ENCODE measurements around the gene MPZL2.

Gene MPZL2

GRCh38 chr11:118240999-118241763, 22.9 kb downstream of the MPZL2 start:
- DNase-seq: no peak

GRCh38 chr11:118239509-118240205, 24.4 kb downstream of the MPZL2 start:
- no peak for DNase-seq

- no peak for DNase-seq
These were observed 25.2 kb downstream of the MPZL2 start for GRCh38 chr11:118238929-118239328.

- DNase-seq: no peak
These were observed 25.7 kb downstream of the MPZL2 start for GRCh38 chr11:118238421-118238820.

GRCh38 chr11:118236170-118236569, 27.9 kb downstream of the MPZL2 start:
- no peak for DNase-seq

GRCh38 chr11:118234833-118235232, 29.3 kb downstream of the MPZL2 start:
- no peak for DNase-seq

GRCh38 chr11:118233850-118234249, 30.2 kb downstream of the MPZL2 start:
- no peak for DNase-seq

- no peak for DNase-seq
These were observed 30.7 kb downstream of the MPZL2 start for GRCh38 chr11:118233377-118233776.

GRCh38 chr11:118232659-118233058, 31.4 kb downstream of the MPZL2 start:
- no peak for DNase-seq

- DNase-seq: no peak
These were observed 32.6 kb downstream of the MPZL2 start for GRCh38 chr11:118231461-118231860.

GRCh38 chr11:118230088-118230487, 34.0 kb downstream of the MPZL2 start:
- no peak for DNase-seq

- no peak for DNase-seq
These were observed 34.7 kb downstream of the MPZL2 start for GRCh38 chr11:118229274-118229847.

- DNase-seq: no peak
These were observed 36.0 kb downstream of the MPZL2 start for GRCh38 chr11:118227865-118228785.

GRCh38 chr11:118226781-118227180, 37.3 kb downstream of the MPZL2 start:
- no peak for DNase-seq

- no peak for DNase-seq
These were observed 37.8 kb downstream of the MPZL2 start for GRCh38 chr11:118226296-118226695.

GRCh38 chr11:118224511-118225188, 39.4 kb downstream of the MPZL2 start, which contains the start of gene JAML:
TSS of gene JAML (minus strand) at chr11:118225011. CDS start at chr11:118214866, 10,145 bp downstream.
- DNase-seq: no peak

GRCh38 chr11:118223992-118224391, 40.1 kb downstream of the MPZL2 start:
- DNase-seq: no peak

GRCh38 chr11:118223570-118223969, 40.5 kb downstream of the MPZL2 start:
- DNase-seq: no peak

- no peak for DNase-seq
These were observed 41.7 kb downstream of the MPZL2 start for GRCh38 chr11:118222437-118222836.

- DNase-seq: no peak
These were observed 42.7 kb downstream of the MPZL2 start for GRCh38 chr11:118221419-118221818.

- DNase-seq: no peak
These were observed 44.4 kb downstream of the MPZL2 start for GRCh38 chr11:118219732-118220131.

GRCh38 chr11:118219244-118219643, 44.9 kb downstream of the MPZL2 start:
- no peak for DNase-seq

All from cortex of kidney (tissue), 1 donor.